SU-DHL-6 (cell line): ENCODE data around the gene MREG.

ENCODE experiments used
- CTCF ChIP-seq: fragments of 200-600 bp; sonication (generic); IDR thresholded peaks from one replicate; pipeline ENCODE4 v1.5.1; 2017; ENCODE audit warnings: antibody characterized with exemption, mild to moderate bottlenecking, low read length, moderate library complexity; ENCODE audit not compliant: insufficient read depth, poor library complexity, severe bottlenecking
- EZH2phosphoT487 ChIP-seq: fragments of 200-600 bp; sonication (generic), shearing (Covaris generic); conservative IDR thresholded peaks from 2 replicates; pipeline ENCODE4 v1.6.1; 2018; ENCODE audit warnings: mild to moderate bottlenecking, antibody characterized with exemption, low read length, moderate library complexity, mixed read lengths

- no peak for TF ChIP-seq CTCF
- TF ChIP-seq EZH2phosphoT487: no peak
Observed at GRCh38 chr2:215967590-215968378, 45.6 kb downstream of the MREG start.
